Posterior cingulate gyrus (tissue), 11 donors: Measurements from ENCODE around the gene BIRC5.
A peak's percentile ranks its signal among the peaks of the same experiment; 100 is the strongest.
"Not testable (repeated sequence)": the region's sequence is repeated elsewhere in the genome, so short reads cannot be mapped to it uniquely, and the experiment has no call there.

ENCODE experiments used
- DNase-seq, 10 donors: peaks; one replicate each; pipeline versions ENCODE4 v3.0.0 to v3.0.0-alpha.2; 2020 to 2021; ENCODE audit warnings: mixed read lengths in 3 of 10
- intact Hi-C: fragments of 100-400 bp; cut with DNase I; formaldehyde crosslinking; loops from one replicate; pipeline ENCODE4 v1.15.1; 2023

BIRC5 gene

GRCh38 chr17:78214016-78214705, at the start of gene BIRC5:
Gene BIRC5 (plus strand): TSS chr17:78214253. CDS start chr17:78214317, 64 bp downstream.
- DNase-seq: peak; percentile 81 to 99 (median 91)
- intact Hi-C loops: loop anchor here (5.0 kb wide), 1 partner anchor 38 kb away; no protein-coding TSS in a partner anchor

- no peak for DNase-seq
- intact Hi-C loops: no loop called here
These were observed 49.1 kb upstream of the BIRC5 start for GRCh38 chr17:78164748-78165607.

DNA sequence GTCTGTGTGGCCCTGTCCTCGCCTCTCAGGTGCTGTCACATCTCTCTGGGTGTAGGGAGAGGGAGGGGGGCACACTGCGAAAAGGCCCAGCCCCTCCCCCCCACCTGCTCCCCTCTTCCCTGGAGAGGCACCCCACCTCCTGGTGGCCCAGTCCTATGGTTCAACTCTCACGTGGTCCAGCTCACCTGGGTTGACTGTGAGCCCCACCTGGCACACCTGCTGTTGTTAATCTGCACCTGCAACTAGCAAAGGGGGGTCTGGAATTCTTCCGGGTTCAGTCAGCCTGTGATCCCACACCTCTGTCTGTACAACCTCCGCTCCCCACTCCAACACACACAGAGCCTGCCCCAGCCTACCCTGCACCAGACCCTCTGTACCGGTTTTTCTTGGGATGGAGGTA, 47.6 kb upstream of the BIRC5 start:
- no peak for DNase-seq
- intact Hi-C loops: no loop called here

- intact Hi-C loops: no loop called here
- peak; percentile 65 to 96 (median 79) for DNase-seq
These were observed 45.7 kb upstream of the BIRC5 start, which contains the start of gene SYNGR2 for GRCh38 chr17:78168242-78168902. Gene SYNGR2 (plus strand): TSS chr17:78168581. CDS start chr17:78168617, 36 bp downstream.

- intact Hi-C loops: no loop called here
- DNase-seq: peak in 9 of 10 donors; percentile 55 to 95 (median 69)
These were observed 44.9 kb upstream of the BIRC5 start for GRCh38 chr17:78168903-78169793.

DNA sequence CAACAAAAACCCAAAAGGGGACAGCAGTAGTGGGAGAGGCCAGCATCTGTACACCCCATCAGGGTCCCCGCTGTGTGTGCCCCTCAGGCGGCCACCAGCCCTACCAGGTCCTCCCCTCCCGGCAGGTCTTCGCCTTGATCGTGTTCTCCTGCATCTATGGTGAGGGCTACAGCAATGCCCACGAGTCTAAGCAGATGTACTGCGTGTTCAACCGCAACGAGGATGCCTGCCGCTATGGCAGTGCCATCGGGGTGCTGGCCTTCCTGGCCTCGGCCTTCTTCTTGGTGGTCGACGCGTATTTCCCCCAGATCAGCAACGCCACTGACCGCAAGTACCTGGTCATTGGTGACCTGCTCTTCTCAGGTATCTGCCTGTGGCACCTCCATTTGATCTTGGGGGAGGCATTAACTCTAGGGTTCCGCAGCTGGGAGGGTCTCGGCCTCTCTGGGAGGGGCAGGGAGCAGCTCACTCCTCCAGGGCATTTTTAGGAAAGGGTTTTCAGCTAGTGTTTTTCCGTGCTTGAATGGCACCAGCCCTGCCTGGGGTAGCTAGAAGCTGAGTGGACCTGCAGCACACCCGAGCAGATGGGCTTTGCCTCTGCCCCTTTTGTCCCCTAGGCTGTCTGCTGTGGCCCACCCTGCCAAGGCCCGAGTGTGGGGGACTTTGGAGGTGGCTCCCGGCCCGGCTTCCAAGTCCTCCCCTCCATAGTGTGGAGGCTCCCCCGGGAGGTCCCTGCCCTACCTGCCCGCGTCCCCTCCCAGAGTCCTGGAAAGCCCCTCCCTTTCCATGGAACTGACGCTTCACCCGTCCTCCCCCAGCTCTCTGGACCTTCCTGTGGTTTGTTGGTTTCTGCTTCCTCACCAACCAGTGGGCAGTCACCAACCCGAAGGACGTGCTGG, 43.1 kb upstream of the BIRC5 start:
- no peak for DNase-seq
- intact Hi-C loops: no loop called here

- intact Hi-C loops, DNase-seq: not testable (repeated sequence)
These were observed 42.3 kb upstream of the BIRC5 start for GRCh38 chr17:78171591-78172248.

DNA sequence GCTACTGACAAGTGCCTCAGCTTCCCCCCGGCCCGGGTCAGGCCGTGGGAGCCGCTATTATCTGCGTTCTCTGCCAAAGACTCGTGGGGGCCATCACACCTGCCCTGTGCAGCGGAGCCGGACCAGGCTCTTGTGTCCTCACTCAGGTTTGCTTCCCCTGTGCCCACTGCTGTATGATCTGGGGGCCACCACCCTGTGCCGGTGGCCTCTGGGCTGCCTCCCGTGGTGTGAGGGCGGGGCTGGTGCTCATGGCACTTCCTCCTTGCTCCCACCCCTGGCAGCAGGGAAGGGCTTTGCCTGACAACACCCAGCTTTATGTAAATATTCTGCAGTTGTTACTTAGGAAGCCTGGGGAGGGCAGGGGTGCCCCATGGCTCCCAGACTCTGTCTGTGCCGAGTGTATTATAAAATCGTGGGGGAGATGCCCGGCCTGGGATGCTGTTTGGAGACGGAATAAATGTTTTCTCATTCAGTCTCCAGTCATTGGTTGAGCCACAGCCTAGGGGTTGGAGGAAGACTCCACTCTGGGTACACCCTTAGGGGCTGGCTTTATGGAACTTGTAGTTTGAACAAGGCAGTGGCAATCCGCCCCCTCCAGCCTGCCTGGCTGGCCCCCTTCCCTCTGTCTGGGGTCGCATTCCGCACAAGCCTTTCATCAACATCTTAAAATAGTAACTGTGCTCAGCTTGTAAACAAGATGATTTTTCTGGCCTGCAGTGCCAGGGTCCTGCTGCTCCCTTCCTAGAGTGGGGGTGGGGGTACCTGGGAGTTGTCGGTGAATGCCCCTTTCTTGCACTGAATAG, 41.6 kb upstream of the BIRC5 start:
- intact Hi-C loops: no loop called here
- DNase-seq: peak in 1 of 10 donors; percentile 26

DNA sequence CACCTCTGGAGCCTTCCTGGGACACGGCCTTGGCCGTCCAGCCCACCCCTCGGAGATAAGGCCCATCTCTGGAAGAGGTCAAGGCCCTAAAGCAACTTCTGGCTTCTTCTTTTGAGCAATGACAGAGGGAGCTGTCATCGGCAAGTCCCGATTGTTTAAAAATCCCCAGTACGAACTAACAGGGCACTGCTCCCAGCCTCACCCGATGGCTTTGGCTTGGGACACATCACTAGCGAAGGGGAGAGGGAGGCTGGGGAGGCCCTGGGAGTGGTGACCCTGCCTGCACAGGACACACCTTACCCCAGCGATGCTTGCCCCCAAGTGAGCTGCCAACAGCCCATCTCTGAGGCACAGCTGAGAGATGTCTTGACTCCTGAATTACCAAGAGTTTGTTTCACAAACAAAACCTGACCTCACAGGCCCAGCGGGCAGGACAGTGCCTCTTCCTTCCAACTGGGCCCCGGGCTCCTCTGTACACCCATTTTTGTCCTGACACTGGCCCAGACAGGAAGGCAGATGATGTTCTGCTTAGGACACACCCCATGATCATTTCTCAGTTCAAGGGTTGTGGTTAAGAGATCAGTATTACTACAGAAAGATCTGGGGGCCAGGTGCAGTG, 40.8 kb upstream of the BIRC5 start:
- intact Hi-C loops: no loop called here

DNA sequence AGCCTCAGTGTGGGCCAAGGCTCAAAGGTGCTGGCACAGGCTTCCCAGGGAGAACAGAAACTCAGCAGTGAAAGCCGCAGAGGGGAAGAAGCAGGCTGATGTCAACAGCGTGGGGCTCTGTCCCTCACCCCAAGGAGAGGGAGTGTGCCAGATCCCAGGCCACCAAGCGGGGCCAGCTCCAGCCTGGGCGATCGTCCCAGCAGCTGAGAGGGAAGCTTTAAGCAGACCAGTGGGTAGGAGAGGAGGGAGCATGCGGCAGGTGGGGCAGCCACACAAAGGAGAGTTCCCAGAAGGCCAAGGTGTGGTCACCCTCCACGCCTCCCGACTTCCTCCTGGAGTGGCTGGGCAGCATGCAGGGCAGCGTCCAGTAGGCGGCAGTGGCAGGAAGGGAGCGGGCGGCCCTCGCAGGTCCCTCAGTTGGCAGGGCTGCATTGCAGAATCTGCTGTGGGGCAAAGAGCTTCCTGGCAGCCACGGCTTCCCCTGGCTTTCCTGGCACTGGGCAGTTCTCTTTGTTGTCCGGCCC, 39.6 kb upstream of the BIRC5 start:
- intact Hi-C loops: loop anchor here (1.0 kb wide), 1 partner anchor 77 kb away; no protein-coding TSS in a partner anchor
- peak; percentile 65 to 97 (median 78) for DNase-seq

More for the DNA sequence above, 40.8 kb upstream of the BIRC5 start:
- peak in 1 of 10 donors; percentile 81 for DNase-seq

- intact Hi-C loops: loop anchor here (1.0 kb wide), 1 partner anchor 76 kb away; no protein-coding TSS in a partner anchor
These were observed 39.0 kb upstream of the BIRC5 start for GRCh38 chr17:78174870-78175642.

GRCh38 chr17:78175643-78175981, 38.4 kb upstream of the BIRC5 start:
- no peak for DNase-seq
- intact Hi-C loops: no loop called here

More at GRCh38 chr17:78174870-78175642, 39.0 kb upstream of the BIRC5 start:
- no peak for DNase-seq

DNA sequence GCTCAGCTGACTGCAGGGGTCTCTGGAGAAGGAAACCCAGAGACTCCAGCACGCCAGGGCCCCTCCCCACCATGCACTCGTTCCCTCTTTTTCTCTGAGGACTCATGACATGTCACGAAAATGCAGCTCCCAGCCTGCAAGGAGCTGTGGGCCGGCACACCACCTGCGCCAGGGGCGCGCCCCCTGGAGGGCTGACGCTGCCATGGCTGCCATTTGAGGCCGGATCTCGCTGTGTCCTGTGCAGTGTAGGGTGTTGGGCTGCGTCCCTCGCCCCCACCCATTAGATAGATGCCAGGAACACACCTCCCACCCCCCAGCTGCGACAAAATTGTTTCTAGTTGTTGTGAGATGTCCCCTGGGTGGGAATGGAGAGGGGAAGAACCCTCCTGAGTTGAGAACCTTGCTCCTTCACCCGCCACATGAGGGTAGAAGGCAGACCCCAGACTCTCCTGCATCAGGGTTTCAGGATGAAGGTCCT, 37.5 kb upstream of the BIRC5 start:
- intact Hi-C loops: loop anchor here (2.0 kb wide), 1 partner anchor 64 kb away; no protein-coding TSS in a partner anchor

DNA sequence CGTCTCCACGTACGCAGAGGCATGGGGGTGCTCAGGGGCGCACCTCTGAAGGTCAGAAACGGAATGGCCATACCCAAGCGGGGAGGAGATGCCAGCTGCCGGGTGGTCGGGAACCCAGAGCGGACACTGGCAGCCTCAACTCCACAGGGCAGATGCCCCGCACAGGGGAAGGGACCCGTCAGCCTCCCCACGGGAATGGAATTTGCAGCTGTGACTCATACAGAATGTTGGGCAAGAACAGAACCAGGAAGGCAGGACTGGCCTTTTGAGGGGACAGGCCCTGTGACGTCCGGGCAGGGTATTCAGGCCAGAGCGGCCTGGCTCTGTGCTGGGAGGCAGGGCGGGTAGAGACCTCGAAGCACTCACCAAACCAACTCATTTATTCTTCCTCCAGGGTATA, 34.7 kb upstream of the BIRC5 start:
- intact Hi-C loops: no loop called here
- no peak for DNase-seq

More for the DNA sequence above, 37.5 kb upstream of the BIRC5 start:
- peak; percentile 39 to 95 (median 68) for DNase-seq

- DNase-seq: no peak
- intact Hi-C loops: no loop called here
These were observed 34.0 kb upstream of the BIRC5 start for GRCh38 chr17:78180083-78180482.

- DNase-seq: no peak
- intact Hi-C loops: no loop called here
These were observed 33.5 kb upstream of the BIRC5 start for GRCh38 chr17:78180508-78180907.
